ENCODE data around the gene SBF2. TPM values are rescaled to one million over a fixed set of nuclear protein-coding genes. Genes with fewer than 3 reads are reported as not detected.
"Not testable (repeated sequence)": the region's sequence is repeated elsewhere in the genome, so short reads cannot be mapped to it uniquely, and the experiment has no call there.

SBF2 gene
- total RNA-seq, 4 donors from 2014 or later, result 75.0 to 104 (median 86.9) TPM

DNA sequence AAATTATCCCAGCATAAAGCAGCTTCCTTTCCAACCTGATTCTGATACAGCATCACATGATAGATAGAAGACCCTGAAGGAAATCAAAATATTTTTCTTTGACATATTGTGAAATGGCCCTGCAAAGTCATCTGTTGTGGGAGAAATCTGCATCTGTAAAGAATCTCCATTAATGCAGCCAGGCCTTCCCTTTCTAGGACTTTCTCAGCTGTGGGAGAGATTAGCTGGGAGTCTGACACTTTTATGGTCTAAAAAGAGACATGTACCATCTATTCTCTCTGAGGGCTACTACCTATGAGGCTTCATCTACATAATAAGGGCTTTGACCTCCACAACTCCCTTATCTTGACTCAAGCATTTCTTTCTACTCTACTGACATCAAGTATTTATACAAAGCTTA lies 392.1 kb downstream of the SBF2 start:
- TF ChIP-seq POLR2A (IDR thresholded peaks at IDR 0.05) (no peak), EP300 (IDR thresholded peaks at IDR 0.05) (no peak)
- TF ChIP-seq, protein P1, sequence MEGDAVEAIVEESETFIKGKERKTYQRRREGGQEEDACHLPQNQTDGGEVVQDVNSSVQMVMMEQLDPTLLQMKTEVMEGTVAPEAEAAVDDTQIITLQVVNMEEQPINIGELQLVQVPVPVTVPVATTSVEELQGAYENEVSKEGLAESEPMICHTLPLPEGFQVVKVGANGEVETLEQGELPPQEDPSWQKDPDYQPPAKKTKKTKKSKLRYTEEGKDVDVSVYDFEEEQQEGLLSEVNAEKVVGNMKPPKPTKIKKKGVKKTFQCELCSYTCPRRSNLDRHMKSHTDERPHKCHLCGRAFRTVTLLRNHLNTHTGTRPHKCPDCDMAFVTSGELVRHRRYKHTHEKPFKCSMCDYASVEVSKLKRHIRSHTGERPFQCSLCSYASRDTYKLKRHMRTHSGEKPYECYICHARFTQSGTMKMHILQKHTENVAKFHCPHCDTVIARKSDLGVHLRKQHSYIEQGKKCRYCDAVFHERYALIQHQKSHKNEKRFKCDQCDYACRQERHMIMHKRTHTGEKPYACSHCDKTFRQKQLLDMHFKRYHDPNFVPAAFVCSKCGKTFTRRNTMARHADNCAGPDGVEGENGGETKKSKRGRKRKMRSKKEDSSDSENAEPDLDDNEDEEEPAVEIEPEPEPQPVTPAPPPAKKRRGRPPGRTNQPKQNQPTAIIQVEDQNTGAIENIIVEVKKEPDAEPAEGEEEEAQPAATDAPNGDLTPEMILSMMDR (IDR thresholded peaks at IDR 0.05), result no peak

DNA sequence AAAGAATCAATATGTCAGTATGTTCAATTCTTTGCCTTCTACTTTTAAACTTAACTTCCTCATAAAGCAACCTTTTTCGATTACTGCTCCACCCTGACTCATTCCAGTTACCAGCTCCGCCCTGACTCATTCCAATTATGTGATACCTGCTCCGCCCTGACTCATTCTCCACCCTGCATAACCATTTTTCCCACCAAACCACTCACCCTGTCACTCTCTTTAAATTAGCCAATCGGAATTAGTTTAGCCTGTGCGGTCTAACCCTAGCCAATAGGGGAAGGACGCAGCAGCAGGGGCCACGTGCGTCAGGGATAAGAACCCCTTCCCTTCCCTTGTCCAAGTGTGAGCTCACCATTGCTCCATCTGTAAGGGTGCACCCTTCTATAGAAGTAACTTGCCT lies 393.8 kb downstream of the SBF2 start:
- H3K9me3 ChIP-seq; H3K4me1 ChIP-seq; H3K27ac ChIP-seq; H3K36me3 ChIP-seq; DNase-seq (ENCODE audit: low spot score in 2 of 2); H3K4me3 ChIP-seq; H3K27me3 ChIP-seq: not testable (repeated sequence)
- 87 to 91% methylated on average over 8 of the region's 8 CpGs for WGBS, 2 donors

More for the DNA sequence above, 392.1 kb downstream of the SBF2 start:
- DNase-seq (ENCODE audit: low spot score in 2 of 2), result no peak
- peaks cover 0 to 16% (median 0%) of the 10 kb centered on the region in 4 donors for H3K4me1 ChIP-seq
- no peaks in the 10 kb centered on the region for H3K36me3 ChIP-seq
- H3K27ac ChIP-seq, result no peak overlapping the region
- no peak overlapping the region for H3K4me3 ChIP-seq
- H3K9me3 ChIP-seq, result no peaks in the 10 kb centered on the region
- no peaks in the 10 kb centered on the region for H3K27me3 ChIP-seq

DNA sequence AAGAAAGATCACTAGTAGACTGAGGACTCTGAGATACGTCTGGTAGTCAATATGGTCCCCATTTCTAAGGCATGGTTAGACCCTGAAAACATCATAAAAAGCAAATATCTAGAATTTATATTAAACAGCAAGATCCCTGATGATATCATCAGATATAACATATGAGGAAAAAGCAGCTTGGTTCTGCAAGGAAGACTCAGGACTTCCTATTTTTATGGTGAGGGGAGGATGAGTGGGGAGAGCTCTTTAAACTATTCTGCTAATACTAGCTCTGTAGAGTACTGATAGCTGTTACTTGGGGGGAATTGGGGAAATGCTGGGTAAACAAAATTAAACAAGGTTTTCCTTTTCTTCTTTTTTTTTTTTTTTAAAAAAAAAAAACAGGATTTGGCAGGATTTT lies 394.3 kb downstream of the SBF2 start:
- Histone ChIP-seq H3K27ac (no peak overlapping the region), H3K4me1 (peaks cover 0 to 3% (median 0%) of the 10 kb centered on the region in 4 donors), H3K27me3 (no peaks in the 10 kb centered on the region), H3K4me3 (no peak overlapping the region), H3K9me3 (peaks cover 0 to 12% (median 0%) of the 10 kb centered on the region in 4 donors), H3K36me3 (peaks cover 0 to 15% (median 0%) of the 10 kb centered on the region in 3 donors)
- 100% methylated on average over 1 of the region's 1 CpG for WGBS, 2 donors
- DNase-seq (ENCODE audit: low spot score in 2 of 2), result no peak
- TF ChIP-seq, protein P1 (IDR thresholded peaks at IDR 0.05), result no peak
- TF ChIP-seq EP300 (IDR thresholded peaks at IDR 0.05) (no peak), POLR2A (IDR thresholded peaks at IDR 0.05) (no peak)

DNA sequence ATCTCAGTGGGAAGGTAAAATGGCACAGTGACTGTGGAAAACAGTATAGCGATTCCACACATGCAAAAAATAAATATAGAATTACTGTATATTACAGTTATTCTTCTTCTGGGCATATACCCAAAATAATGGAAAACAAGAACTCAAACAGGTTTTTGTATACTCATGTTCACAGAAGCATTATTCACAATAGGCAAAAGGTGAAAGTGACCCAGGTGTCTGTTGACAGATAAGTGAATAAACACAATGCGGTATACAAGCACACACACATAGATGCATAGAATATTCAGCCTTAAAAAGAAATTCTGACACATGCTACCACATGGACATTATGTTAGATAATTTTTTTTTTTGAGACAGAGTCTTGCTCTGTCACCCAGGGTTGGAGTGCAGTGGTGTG lies 397.1 kb downstream of the SBF2 start:
- 94 to 98% methylated on average over 2 of the region's 2 CpGs for WGBS, 2 donors
- no peak overlapping the region for H3K27ac ChIP-seq
- H3K9me3 ChIP-seq, result peaks cover 0 to 18% (median 0%) of the 10 kb centered on the region in 4 donors
- peaks cover 0 to 3% (median 0%) of the 10 kb centered on the region in 4 donors for H3K4me1 ChIP-seq
- no peak overlapping the region for H3K4me3 ChIP-seq
- DNase-seq (ENCODE audit: low spot score in 2 of 2), result no peak
- TF ChIP-seq EP300 (IDR thresholded peaks at IDR 0.05) (no peak), POLR2A (IDR thresholded peaks at IDR 0.05) (no peak)
- TF ChIP-seq, protein P1 (IDR thresholded peaks at IDR 0.05), result no peak
- no peaks in the 10 kb centered on the region for H3K27me3 ChIP-seq
- H3K36me3 ChIP-seq, result peaks cover 0 to 40% (median 0%) of the 10 kb centered on the region in 3 donors

- no peak overlapping the region for H3K27ac ChIP-seq
- peaks cover 0 to under 1% (median 0%) of the 10 kb centered on the region in 4 donors for H3K4me1 ChIP-seq
- H3K36me3 ChIP-seq, result peaks cover 0 to 40% (median 0%) of the 10 kb centered on the region in 3 donors
- no peaks in the 10 kb centered on the region for H3K27me3 ChIP-seq
- WGBS, 2 donors, result 33 to 38% methylated on average over 1 of the region's 1 CpG
- peaks cover 0 to 18% (median 0%) of the 10 kb centered on the region in 4 donors for H3K9me3 ChIP-seq
- TF ChIP-seq POLR2A (IDR thresholded peaks at IDR 0.05) (no peak), EP300 (IDR thresholded peaks at IDR 0.05) (no peak)
- TF ChIP-seq, protein P1 (IDR thresholded peaks at IDR 0.05), result no peak
- no peak for DNase-seq (ENCODE audit: low spot score in 2 of 2)
- no peak overlapping the region for H3K4me3 ChIP-seq
Measured at GRCh38 chr11:9895006-9895405, 399.0 kb downstream of the SBF2 start.

GRCh38 chr11:9893474-9893873 lies 400.5 kb downstream of the SBF2 start:
- Histone ChIP-seq H3K36me3 (peaks cover 0 to 40% (median 0%) of the 10 kb centered on the region in 3 donors), H3K9me3 (peaks cover 0 to 18% (median 0%) of the 10 kb centered on the region in 4 donors), H3K4me1 (no peaks in the 10 kb centered on the region), H3K4me3 (no peak overlapping the region), H3K27ac (no peak overlapping the region), H3K27me3 (no peaks in the 10 kb centered on the region)
- no peak for DNase-seq (ENCODE audit: low spot score in 2 of 2)
- TF ChIP-seq EP300 (IDR thresholded peaks at IDR 0.05), result no peak
- TF ChIP-seq, protein P1 (IDR thresholded peaks at IDR 0.05), result no peak
- TF ChIP-seq POLR2A (IDR thresholded peaks at IDR 0.05), result no peak
- WGBS, 2 donors, result 75 to 84% methylated on average over 2 of the region's 2 CpGs

Data from tibial nerve (tissue), 4 donors.